Measurements from ENCODE around the gene VPS26B. TPM values are rescaled to one million over a fixed set of nuclear protein-coding genes. Genes with fewer than 3 reads are reported as not detected.
A peak's percentile ranks its signal among the peaks of the same experiment; 100 is the strongest.

Gene VPS26B
- total and polyA plus RNA-seq, 2 experiments from 2014 or later, result 28.2 to 37.3 TPM

DNA sequence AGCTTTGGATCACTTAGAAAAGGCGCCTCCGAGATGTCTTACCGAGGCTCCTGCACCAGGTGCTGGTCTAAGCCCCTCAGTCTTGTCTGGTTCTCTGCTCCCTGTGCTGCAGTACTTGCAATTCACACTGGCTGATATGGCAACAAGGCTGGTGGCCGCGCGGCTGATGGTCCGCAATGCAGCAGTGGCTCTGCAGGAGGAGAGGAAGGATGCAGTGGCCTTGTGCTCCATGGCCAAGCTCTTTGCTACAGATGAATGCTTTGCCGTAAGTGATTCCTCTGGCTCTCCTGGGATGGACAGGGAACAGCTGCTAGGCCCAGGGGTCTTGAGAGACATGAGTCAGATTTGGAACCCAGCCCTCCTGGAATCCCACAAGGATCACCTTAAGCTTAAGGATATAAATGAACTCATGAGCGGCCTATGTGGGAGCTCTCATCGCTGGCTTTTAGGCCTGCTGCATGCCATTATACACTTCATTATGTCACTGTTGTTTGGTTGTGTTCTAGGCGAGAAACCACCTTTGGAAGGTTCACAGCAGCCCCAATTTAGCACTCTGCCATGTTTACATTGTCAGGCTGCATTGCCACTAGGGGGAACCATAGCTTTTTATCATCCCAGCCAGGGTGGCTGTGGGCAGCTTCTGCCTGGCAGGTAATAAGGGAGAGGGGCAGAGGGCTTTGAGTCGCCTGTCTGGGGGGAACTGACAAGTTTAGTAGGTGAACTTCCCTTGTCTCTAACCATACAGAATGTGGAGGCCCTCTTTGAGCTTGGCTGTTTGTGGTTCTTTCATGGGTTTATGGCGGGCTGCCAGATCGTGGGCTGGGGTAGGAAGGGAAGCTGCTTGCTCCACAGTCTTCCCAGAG lies 37.4 kb downstream of the VPS26B start:
- H2AFZ ChIP-seq, result no peak overlapping the region
- H3K27ac ChIP-seq, result no peak overlapping the region
- H3K9me2 ChIP-seq (replicated peaks; ENCODE audit: insufficient read depth), result no peaks in the 10 kb centered on the region
- no peaks in the 10 kb centered on the region for H3K27me3 ChIP-seq
- H4K20me1 ChIP-seq (ENCODE audit: insufficient read depth, poor library complexity, severe bottlenecking), result no peaks in the 10 kb centered on the region
- H3K9me3 ChIP-seq (ENCODE audit: low read depth), result no peaks in the 10 kb centered on the region
- H3K36me3 ChIP-seq (replicated peaks; ENCODE audit: insufficient read depth, low read depth), result no peaks in the 10 kb centered on the region
- 88% methylated on average over 14 of the region's 14 CpGs for WGBS (ENCODE audit: low lambda C conversion rate, missing lambda C conversion rate)
- TF ChIP-seq CTCF (IDR thresholded peaks at IDR 0.05; ENCODE audit: poor library complexity), result peak; percentile 41
- TF ChIP-seq EZH2 (IDR thresholded peaks at IDR 0.05; ENCODE audit: borderline replicate concordance), result no peak
- DNase-seq (ENCODE audit: low spot score), result peak; percentile 42
- H3K4me2 ChIP-seq, result no peak overlapping the region
- H3K79me2 ChIP-seq, result no peaks in the 10 kb centered on the region
- H3K4me3 ChIP-seq, result no peak overlapping the region
- no peaks in the 10 kb centered on the region for H3K4me1 ChIP-seq (ENCODE audit: insufficient read depth)

DNA sequence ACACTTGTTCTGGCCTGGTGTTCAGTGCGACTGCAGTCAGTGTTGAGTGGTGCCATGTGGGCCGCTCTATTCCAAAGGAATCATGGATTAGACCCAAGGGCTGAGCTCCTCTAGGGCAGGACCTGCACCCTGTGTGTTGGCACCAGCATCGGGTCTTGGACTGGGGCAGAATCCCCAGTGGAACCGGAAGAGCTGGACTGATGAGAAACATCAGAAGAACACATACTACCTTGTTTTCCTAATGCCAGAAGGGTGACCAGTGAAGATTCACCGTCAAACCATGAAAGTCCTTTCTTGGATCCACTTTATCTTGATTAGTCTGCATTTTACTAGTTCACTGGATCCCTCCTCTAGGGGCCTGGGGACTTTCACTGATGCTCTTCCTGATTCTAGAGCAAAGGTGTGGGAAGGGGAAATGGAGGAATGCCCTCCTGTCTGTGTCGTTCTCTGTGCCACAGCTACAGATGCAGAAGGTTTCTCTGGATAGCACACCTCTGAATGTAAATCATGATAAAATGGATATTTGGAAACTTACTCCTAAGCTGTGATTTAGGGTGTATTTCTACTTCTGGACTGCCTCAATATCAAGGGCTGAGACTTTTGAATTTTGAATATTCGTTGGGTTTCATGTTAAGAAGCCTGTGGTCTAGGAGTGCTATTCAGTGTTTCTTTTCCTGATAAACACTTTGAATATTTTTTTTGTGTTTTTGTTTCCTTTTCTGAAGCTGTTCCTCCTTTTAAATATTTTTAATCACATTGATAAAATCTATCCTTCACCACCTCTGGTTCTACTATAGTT lies 40.7 kb downstream of the VPS26B start:
- Histone ChIP-seq H4K20me1 (ENCODE audit: insufficient read depth, poor library complexity, severe bottlenecking) (no peaks in the 10 kb centered on the region), H3K27me3 (peaks cover 3% of the 10 kb centered on the region), H2AFZ (no peak overlapping the region), H3K9me2 (replicated peaks; ENCODE audit: insufficient read depth) (no peaks in the 10 kb centered on the region), H3K27ac (no peak overlapping the region), H3K4me1 (ENCODE audit: insufficient read depth) (no peaks in the 10 kb centered on the region), H3K79me2 (no peaks in the 10 kb centered on the region), H3K36me3 (replicated peaks; ENCODE audit: insufficient read depth, low read depth) (no peaks in the 10 kb centered on the region), H3K9me3 (ENCODE audit: low read depth) (no peaks in the 10 kb centered on the region), H3K4me2 (no peak overlapping the region), H3K4me3 (no peak overlapping the region)
- TF ChIP-seq EZH2phosphoT487 (IDR thresholded peaks at IDR 0.05; ENCODE audit: low read depth, severe bottlenecking, unreplicated experiment) (no peak), CTCF (IDR thresholded peaks at IDR 0.05; ENCODE audit: poor library complexity) (no peak), EZH2 (IDR thresholded peaks at IDR 0.05; ENCODE audit: borderline replicate concordance) (no peak)
- WGBS (ENCODE audit: low lambda C conversion rate, missing lambda C conversion rate), result 93% methylated on average over 7 of the region's 7 CpGs
- no peak for DNase-seq (ENCODE audit: low spot score)

DNA sequence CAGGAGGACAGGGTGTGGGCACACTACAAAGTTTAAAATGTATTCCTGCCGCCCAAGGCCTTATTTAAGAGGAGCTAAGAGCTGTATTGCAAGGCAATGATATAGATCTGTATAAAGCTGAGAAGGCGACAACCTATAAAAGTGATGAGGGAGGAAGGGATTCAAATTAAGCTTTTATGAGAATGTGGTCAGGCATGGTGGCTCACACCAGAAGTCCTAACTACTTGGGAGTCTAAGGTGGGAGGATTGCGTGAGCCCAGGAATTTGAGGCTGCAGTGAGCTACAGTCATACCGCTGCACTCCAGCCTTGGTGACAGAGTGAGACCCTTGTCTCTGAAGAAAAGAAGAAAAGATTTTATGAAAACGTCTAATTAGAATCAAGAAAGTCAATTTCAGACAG lies 42.0 kb downstream of the VPS26B start:
- Histone ChIP-seq H3K4me2 (no peak overlapping the region), H3K36me3 (replicated peaks; ENCODE audit: insufficient read depth, low read depth) (no peaks in the 10 kb centered on the region), H3K9me3 (ENCODE audit: low read depth) (no peaks in the 10 kb centered on the region), H3K4me1 (ENCODE audit: insufficient read depth) (no peaks in the 10 kb centered on the region), H3K9me2 (replicated peaks; ENCODE audit: insufficient read depth) (no peaks in the 10 kb centered on the region), H3K79me2 (no peaks in the 10 kb centered on the region), H3K4me3 (no peak overlapping the region), H3K27ac (no peak overlapping the region), H2AFZ (no peak overlapping the region), H4K20me1 (ENCODE audit: insufficient read depth, poor library complexity, severe bottlenecking) (no peaks in the 10 kb centered on the region), H3K27me3 (peaks cover 10% of the 10 kb centered on the region)
- no peak for TF ChIP-seq EZH2phosphoT487 (IDR thresholded peaks at IDR 0.05; ENCODE audit: low read depth, severe bottlenecking, unreplicated experiment)
- TF ChIP-seq EZH2 (IDR thresholded peaks at IDR 0.05; ENCODE audit: borderline replicate concordance), result no peak
- no peak for TF ChIP-seq CTCF (IDR thresholded peaks at IDR 0.05; ENCODE audit: poor library complexity)
- WGBS (ENCODE audit: low lambda C conversion rate, missing lambda C conversion rate), result 87% methylated on average over 5 of the region's 5 CpGs
- no peak for DNase-seq (ENCODE audit: low spot score)
